Subcutaneous abdominal adipose tissue (tissue), 5 donors: ENCODE measurements around the gene KCNK10.

Experiments used
- H3K27ac ChIP-seq: one replicate; pipeline ENCODE4 v1.7.0; 2013; ENCODE audit warnings: low read depth, mild to moderate bottlenecking, inconsistent platforms, low read length, moderate library complexity
- H3K27me3 ChIP-seq, 5 donors: one replicate each; pipeline ENCODE4 v1.7.0; 2013; ENCODE audit warnings: low read length in 5 of 5, inconsistent platforms in 1 of 5; ENCODE audit not compliant: control insufficient read depth in 5 of 5, insufficient read depth in 4 of 5
- H3K36me3 ChIP-seq, 5 donors: one replicate each; pipeline ENCODE4 v1.7.0; 2013; ENCODE audit warnings: low read length in 5 of 5; ENCODE audit not compliant: control insufficient read depth in 5 of 5, insufficient read depth in 5 of 5
- H3K4me1 ChIP-seq, 5 donors: one replicate each; pipeline ENCODE4 v1.7.0; 2013; ENCODE audit warnings: low read length in 5 of 5, mild to moderate bottlenecking in 3 of 5, moderate library complexity in 1 of 5; ENCODE audit not compliant: control insufficient read depth in 5 of 5, insufficient read depth in 5 of 5
- H3K4me3 ChIP-seq, 5 donors: one replicate each; pipeline ENCODE4 v1.7.0; 2013; ENCODE audit warnings: low read length in 5 of 5, low read depth in 1 of 5
- H3K9ac ChIP-seq, 5 donors: one replicate each; pipeline ENCODE4 v1.7.0; 2013; ENCODE audit warnings: low read length in 5 of 5, mild to moderate bottlenecking in 4 of 5, moderate library complexity in 3 of 5
- H3K9me3 ChIP-seq, 5 donors: one replicate each; pipeline ENCODE4 v1.7.0; 2013; ENCODE audit warnings: low read length in 5 of 5; ENCODE audit not compliant: control insufficient read depth in 5 of 5
- donor health status: healthy.
- donor health status: healthy.
- donor health status: healthy.
- donor health status: healthy.
- donor health status: healthy.

KCNK10 gene

GRCh38 chr14:88300817-88301216 lies 22.3 kb downstream of the KCNK10 start:
- Histone ChIP-seq H3K36me3 (no peaks in the 10 kb centered on the region), H3K27me3 (no peaks in the 10 kb centered on the region), H3K27ac (no peak overlapping the region), H3K4me3 (no peak overlapping the region), H3K4me1 (peaks cover 0 to 3% (median 0%) of the 10 kb centered on the region in 5 donors), H3K9ac (no peak overlapping the region), H3K9me3 (no peaks in the 10 kb centered on the region)

- no peak overlapping the region for H3K4me3 ChIP-seq
- H3K36me3 ChIP-seq = no peaks in the 10 kb centered on the region
- peaks cover 0 to 3% (median 0%) of the 10 kb centered on the region in 5 donors for H3K4me1 ChIP-seq
- no peaks in the 10 kb centered on the region for H3K27me3 ChIP-seq
- no peak overlapping the region for H3K9ac ChIP-seq
- H3K9me3 ChIP-seq = no peaks in the 10 kb centered on the region
- H3K27ac ChIP-seq = no peak overlapping the region
These were observed 23.1 kb downstream of the KCNK10 start for GRCh38 chr14:88299865-88300530.

GRCh38 chr14:88297306-88297705 lies 25.8 kb downstream of the KCNK10 start:
- Histone ChIP-seq H3K9me3 (no peaks in the 10 kb centered on the region), H3K27me3 (no peaks in the 10 kb centered on the region), H3K27ac (no peak overlapping the region), H3K4me3 (no peak overlapping the region), H3K4me1 (peaks cover 0 to 3% (median 0%) of the 10 kb centered on the region in 5 donors), H3K36me3 (no peaks in the 10 kb centered on the region), H3K9ac (no peak overlapping the region)

- no peak overlapping the region for H3K4me3 ChIP-seq
- peaks cover 0 to 3% (median 0%) of the 10 kb centered on the region in 5 donors for H3K4me1 ChIP-seq
- H3K27me3 ChIP-seq = no peaks in the 10 kb centered on the region
- H3K9ac ChIP-seq = no peak overlapping the region
- H3K27ac ChIP-seq = no peak overlapping the region
- H3K36me3 ChIP-seq = no peaks in the 10 kb centered on the region
- H3K9me3 ChIP-seq = no peaks in the 10 kb centered on the region
These were observed 26.7 kb downstream of the KCNK10 start for GRCh38 chr14:88296351-88296750.

- peaks cover 0 to 8% (median 5%) of the 10 kb centered on the region in 5 donors for H3K9me3 ChIP-seq
- H3K36me3 ChIP-seq = no peaks in the 10 kb centered on the region
- H3K27ac ChIP-seq = no peak overlapping the region
- no peaks in the 10 kb centered on the region for H3K4me1 ChIP-seq
- no peaks in the 10 kb centered on the region for H3K27me3 ChIP-seq
- H3K9ac ChIP-seq = no peak overlapping the region
- no peak overlapping the region for H3K4me3 ChIP-seq
These were observed 33.1 kb downstream of the KCNK10 start for GRCh38 chr14:88289996-88290395.

- Histone ChIP-seq H3K9ac (no peak overlapping the region), H3K4me1 (no peaks in the 10 kb centered on the region), H3K27ac (no peak overlapping the region), H3K27me3 (no peaks in the 10 kb centered on the region), H3K36me3 (no peaks in the 10 kb centered on the region), H3K4me3 (no peak overlapping the region), H3K9me3 (peaks cover 0 to 8% (median 5%) of the 10 kb centered on the region in 5 donors)
These were observed 33.8 kb downstream of the KCNK10 start for GRCh38 chr14:88289234-88289633.

- no peaks in the 10 kb centered on the region for H3K36me3 ChIP-seq
- no peak overlapping the region for H3K27ac ChIP-seq
- H3K9me3 ChIP-seq = peaks cover 0 to 8% (median 5%) of the 10 kb centered on the region in 5 donors
- H3K27me3 ChIP-seq = no peaks in the 10 kb centered on the region
- H3K4me1 ChIP-seq = no peaks in the 10 kb centered on the region
- H3K9ac ChIP-seq = no peak overlapping the region
- no peak overlapping the region for H3K4me3 ChIP-seq
These were observed 36.8 kb downstream of the KCNK10 start for GRCh38 chr14:88286309-88286708.

- no peak overlapping the region for H3K9ac ChIP-seq
- peaks cover 0 to 3% (median 0%) of the 10 kb centered on the region in 5 donors for H3K27me3 ChIP-seq
- H3K4me1 ChIP-seq = no peaks in the 10 kb centered on the region
- H3K9me3 ChIP-seq = peaks cover 0 to 8% (median 5%) of the 10 kb centered on the region in 5 donors
- no peak overlapping the region for H3K4me3 ChIP-seq
- H3K36me3 ChIP-seq = no peaks in the 10 kb centered on the region
- no peak overlapping the region for H3K27ac ChIP-seq
These were observed 41.6 kb downstream of the KCNK10 start for GRCh38 chr14:88281447-88281846.

GRCh38 chr14:88276923-88277596 lies 46.0 kb downstream of the KCNK10 start:
- Histone ChIP-seq H3K4me1 (no peaks in the 10 kb centered on the region), H3K9me3 (no peaks in the 10 kb centered on the region), H3K27me3 (peaks cover 0 to 10% (median 0%) of the 10 kb centered on the region in 5 donors), H3K27ac (no peak overlapping the region), H3K36me3 (no peaks in the 10 kb centered on the region), H3K9ac (no peak overlapping the region), H3K4me3 (no peak overlapping the region)

GRCh38 chr14:88272390-88273269 lies 50.4 kb downstream of the KCNK10 start:
- Histone ChIP-seq H3K27ac (no peak overlapping the region), H3K9ac (no peak overlapping the region), H3K4me3 (no peak overlapping the region), H3K36me3 (no peaks in the 10 kb centered on the region), H3K4me1 (no peaks in the 10 kb centered on the region), H3K9me3 (no peaks in the 10 kb centered on the region), H3K27me3 (peaks cover 0 to 7% (median 3%) of the 10 kb centered on the region in 5 donors)
